Measurements from ENCODE around the gene TOR2A.

DNA sequence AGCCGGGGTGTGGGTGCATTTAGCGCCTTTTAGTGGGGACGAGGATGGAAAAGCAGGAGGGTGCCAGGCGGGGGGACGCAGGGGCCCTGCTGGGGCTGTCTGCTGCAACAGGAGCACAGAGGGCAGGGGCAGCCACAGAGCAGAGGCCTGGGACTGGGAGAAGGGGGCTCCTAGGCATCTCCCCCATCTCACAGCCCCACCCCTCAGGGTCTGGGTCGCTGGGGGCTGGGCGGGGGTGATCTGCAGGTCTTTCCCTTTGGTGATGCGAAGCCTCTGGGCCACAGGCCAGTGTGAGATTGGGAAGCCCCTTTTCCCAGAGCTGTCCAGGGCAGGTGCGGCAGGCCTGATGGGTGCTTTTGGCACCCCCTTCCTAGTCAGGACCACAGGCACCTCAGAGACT lies 4.8 kb downstream of the TOR2A start:
- TF ChIP-seq RAD21 (IDR thresholded peaks at IDR 0.05) (no peak), FOXA2 (IDR thresholded peaks at IDR 0.05) (no peak), CTCF (IDR thresholded peaks at IDR 0.05; ENCODE audit: low read depth, low read length, missing input control) (no peak), GABPA (IDR thresholded peaks at IDR 0.05 in 1 of 2, conservative IDR thresholded peaks at IDR 0.05 in 1 of 2) (no peak), ZBTB33 (IDR thresholded peaks at IDR 0.05) (no peak), REST (IDR thresholded peaks at IDR 0.05) (no peak), TAF1 (conservative IDR thresholded peaks at IDR 0.05) (no peak), NR2F2 (IDR thresholded peaks at IDR 0.05) (no peak), FOXA1 (IDR thresholded peaks at IDR 0.05) (no peak), HNF4A (conservative IDR thresholded peaks at IDR 0.05) (no peak), EGR1 (IDR thresholded peaks at IDR 0.05; ENCODE audit: low read depth in 2 of 2) (no peak), RXRA (IDR thresholded peaks at IDR 0.05) (no peak)
- TF ChIP-seq, protein P1, sequence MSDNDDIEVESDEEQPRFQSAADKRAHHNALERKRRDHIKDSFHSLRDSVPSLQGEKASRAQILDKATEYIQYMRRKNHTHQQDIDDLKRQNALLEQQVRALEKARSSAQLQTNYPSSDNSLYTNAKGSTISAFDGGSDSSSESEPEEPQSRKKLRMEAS (IDR thresholded peaks at IDR 0.05) = no peak

Measured in liver (tissue), 3 donors.